ENCODE data around the gene PDS5B.
"Not testable (repeated sequence)": the region's sequence is repeated elsewhere in the genome, so short reads cannot be mapped to it uniquely, and the experiment has no call there.

PDS5B gene

DNA sequence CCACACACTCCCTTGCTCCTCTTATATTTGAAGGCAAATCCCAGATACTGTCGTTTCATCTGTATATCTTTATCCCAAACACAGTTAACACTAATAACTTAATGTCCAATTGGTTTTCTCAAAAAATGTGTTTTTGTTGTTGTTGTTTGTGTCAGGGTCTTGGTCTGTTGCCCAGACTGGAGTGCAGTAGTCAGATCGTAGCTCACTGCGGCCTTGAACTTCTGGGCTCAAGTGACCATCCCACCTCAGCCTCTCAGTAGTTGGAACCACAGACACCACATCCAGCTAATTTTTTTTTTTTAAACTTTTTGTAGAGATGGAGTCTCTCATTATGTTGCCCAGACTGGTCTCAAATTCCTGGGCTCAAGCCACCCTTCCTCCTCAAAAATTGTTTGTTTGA, 137.7 kb downstream of the PDS5B start:
- no peak for DNase-seq

DNA sequence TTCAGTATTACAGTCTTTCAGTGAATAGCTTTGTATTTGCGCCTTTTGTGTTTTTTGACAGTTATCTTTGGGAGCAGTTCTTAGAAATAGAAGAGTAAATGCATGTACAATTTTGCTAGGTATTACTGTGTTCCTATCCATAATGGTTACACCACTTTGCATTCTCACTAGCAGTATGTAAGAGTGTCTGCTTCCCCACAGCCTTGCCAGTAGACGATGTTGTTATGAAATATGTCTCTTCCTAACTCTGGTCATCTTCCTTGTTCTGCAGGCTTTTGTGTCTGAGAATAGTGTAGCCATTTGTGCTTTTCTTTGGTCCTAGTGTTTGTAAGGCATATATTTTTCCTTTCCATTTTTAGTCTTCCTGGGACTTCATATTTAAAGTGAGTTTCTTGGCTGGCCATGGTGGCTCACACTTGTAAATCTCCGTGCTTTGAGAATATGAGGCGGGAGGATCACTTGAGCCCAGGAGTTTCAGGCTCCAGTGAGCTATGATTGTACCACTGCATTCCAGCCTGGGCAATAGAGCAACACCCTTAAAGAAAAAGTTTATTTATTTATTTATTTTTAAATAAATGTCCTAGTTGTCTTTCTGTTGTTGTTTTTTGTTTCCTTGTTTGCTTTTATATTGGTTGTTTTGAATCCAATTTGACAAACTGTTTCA, 140.3 kb downstream of the PDS5B start:
- no peak for DNase-seq

DNA sequence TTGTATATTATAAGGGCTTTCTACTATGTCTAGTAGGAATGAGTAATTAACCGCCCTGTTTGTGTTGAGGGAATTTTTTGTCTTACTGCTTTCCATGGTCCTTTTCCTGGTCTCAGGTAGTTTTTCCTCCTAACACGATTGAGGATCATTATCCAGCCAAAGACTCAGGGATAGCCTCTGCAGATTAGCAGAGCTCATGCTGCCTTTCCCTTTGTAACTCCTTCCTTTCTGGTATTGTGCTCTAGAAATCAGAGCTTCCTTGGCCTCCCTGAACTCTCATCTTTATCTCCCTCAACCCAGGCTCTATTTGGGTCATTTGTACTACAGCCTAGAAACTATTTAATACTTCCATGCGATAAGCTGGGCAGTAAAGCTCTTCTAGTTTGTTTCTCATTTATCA, 142.1 kb downstream of the PDS5B start:
- DNase-seq, result no peak

- not testable (repeated sequence) for DNase-seq
Measured at GRCh38 chr13:32729097-32729496, 142.8 kb downstream of the PDS5B start.

DNA sequence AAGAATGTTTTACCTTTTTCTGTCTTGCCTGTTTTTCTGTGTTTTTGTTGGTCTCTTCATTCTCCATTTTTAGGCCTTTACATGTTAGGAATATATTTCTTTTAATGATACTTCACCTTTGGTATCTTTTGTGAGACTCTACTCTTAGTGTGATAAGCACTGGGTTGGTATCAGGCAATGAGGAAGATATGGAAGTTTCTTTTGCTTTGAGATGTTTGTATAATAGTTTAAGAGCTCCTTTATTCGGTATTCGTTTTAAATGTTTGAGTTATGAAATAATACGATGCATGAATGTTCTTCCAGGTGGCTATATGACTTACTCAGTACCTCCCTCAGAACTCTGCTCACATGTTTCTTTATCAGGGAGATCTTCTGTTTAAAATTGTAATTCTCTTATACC, 144.8 kb downstream of the PDS5B start:
- DNase-seq, result no peak

DNA sequence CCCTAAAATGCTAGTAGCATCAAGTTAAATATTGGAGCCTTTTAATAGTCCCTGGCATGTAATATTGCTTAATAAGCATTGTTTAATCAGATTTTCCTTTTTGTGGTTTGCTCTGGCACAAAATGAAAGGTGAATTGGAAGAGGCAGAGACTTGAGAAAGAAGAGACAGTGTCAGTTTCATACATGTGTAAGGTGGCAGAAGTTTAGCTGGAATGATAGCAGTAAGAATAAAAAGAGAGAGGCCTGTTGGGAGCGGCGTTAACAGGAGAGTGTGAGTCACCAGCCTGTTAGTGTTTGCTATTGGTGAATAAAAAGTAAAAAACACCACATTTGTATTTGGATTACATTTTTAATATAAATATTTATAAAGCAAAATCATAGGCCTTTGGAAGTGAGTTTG, 145.3 kb downstream of the PDS5B start:
- DNase-seq, result no peak

DNA sequence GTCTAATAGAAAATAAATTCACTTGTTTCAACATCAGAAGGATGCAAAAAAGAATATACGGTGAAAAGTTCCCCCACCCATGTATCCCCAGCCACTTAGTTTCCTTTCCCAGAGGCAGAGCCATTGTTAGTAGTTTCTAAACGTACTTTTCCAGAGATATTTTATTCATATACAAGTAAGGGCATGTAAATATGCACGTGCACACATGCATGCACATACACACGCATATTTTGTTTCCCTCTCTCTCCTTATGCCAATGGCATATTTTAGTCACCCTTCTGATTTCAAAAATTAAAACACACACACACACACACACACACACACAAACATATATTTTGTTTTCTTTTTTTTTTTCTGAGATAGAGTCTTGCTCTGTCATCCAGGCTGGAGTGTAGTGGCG, 147.4 kb downstream of the PDS5B start:
- DNase-seq, result no peak

DNA sequence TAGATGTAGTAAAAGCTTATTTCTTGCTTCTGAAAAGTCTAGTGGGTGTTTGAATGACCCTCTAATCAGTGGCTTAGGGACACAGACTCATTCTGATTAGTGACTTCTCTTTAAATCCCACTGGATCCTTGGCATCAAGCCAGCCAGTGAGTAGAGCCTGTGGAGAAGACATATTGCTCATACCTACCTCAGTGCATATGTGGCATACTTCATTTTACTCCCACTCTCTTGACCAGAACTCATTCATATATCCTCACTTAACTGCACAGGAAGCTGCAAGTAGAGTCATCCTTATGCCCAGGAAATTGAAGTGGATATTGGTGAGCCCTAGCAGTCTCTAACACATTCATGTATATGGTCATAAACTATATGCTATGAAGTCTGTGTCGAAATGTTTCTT, 148.3 kb downstream of the PDS5B start:
- DNase-seq, result no peak

DNA sequence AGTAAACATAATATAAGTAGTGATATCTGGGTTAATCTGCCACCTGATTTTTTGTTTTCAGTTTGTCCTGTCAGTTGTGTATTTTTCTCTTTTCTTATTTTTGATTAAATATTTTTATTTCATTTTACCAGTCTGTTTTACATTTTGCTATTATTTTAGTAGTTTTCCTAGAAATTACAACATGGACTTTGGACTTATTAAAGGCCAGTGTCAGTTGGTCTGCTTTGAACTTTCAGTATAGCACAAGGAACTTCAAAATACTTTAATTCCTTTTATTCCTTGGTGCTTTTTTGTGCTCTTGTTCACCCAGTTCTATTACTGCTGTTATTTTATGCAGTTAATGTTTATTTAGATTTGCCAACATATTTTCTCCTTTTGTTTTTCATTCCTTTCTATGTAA, 149.6 kb downstream of the PDS5B start:
- DNase-seq, result no peak

DNA sequence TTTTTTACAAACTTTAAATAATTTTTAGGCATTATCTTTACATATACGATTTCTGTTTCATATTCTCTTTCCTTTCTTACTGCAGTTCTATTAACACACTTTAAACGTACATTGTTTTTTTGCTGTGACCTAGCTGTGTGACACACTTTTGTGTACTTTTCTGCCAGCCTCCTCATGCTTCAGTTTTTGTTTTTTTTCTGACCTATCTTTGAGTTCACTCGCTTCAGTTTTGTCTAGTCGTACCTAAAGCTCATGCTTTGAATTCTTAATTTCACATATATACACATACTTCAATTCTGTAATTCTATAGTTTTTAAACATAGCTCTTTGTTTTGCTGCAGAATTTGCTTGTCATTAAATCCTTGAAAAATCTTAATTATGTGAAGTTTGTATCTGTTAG, 150.4 kb downstream of the PDS5B start:
- no peak for DNase-seq

DNA sequence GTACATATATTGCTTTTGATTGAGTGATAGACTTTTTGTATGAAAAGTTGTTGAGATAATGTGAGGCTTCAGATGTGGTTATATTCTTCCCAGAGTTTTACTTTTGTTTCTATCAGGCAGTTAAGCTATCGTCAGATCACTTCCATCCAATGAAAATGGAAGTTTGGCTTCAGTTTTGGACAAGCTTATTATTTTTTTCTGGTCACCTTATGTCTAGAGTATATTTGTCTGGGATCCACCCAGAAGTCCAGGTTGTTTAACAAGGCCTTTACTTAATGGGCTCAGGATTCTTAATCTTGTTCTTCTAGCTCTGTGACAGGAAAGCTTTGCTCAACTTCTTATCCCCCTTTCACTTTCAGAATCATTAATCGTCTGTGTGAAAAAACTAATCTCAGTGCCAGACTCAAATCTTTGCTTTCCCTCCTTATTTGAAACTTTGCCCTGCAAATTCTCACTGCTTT, 150.9 kb downstream of the PDS5B start:
- DNase-seq, result peak in 1 of 58 donors; percentile 3

DNA sequence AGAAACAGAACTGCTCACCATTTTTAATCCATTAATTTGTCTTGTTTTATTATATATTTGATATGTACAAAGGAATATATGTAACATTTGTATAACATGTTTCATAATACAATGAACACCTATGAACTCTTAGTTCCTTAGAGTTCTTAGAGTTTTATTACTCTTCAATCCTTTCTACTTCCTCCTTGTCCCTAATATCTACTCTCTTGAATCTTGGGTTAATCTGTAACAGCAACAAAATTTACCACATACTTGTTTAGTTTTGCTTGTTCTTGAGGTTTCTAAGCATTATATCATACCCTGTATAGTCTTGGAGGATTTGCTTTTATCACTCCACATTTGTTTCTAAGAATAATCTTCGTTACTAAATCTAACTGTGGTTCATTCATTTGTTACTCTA, 151.4 kb downstream of the PDS5B start:
- no peak for DNase-seq

DNA sequence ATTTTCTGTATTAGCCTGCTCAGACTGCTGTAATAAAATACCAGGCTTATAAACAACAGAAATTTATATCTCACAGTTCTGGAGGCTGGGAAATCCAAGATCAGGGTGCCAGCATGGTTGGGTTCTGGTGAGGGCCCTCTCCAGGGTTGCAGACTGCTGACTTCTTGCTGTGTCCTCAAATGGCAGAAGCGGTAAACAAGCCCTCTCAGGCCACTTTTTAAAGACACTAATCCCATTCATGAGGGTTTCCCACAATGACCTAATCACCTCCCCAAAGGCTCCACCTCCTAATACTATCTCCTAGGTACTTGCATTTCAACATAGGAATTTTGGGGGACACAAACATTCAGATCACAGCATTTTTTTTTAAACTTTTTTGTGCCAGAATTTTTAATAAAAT, 159.3 kb downstream of the PDS5B start:
- DNase-seq, result no peak

DNA sequence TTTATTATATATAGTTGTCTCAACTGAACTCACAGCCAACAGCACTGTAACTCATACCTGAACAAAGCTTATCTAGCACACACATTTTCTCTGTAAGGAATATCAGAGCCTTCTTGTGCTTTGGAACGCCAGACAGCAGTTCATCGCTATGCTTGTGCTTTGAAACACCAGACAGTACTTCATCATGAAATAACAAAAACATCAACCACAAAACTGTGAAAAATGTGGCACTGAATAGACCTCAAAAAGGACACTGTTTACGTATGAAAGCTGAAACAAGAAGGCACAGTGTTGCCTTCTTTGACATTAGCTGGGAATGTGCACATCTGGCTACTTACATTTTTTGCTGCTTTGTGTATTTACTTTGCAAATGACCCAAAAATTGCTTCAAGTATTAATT, 160.2 kb downstream of the PDS5B start:
- DNase-seq, result no peak

DNA sequence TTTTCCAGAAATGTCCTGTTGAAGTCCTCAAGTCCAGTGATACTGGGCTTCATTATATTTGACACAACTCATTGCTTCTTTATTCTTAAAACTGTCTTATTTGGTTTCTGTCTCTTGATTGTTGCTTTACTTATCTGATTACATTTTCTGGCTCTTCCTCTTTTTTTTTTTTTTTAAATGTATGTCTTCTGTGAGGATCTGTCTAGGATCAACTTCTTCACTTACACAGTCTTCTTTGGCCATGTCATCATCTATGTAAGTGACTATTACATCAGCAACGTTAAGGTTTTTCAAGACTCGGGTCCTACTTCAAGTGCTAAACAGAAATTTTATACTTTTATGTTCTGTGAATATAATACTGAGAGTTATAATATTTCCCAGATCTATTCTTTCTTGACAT, 162.1 kb downstream of the PDS5B start:
- no peak for DNase-seq

- DNase-seq, result no peak
Measured at GRCh38 chr13:32751340-32751739, 165.1 kb downstream of the PDS5B start.

- DNase-seq, result no peak
Measured at GRCh38 chr13:32752311-32752710, 166.1 kb downstream of the PDS5B start.

- DNase-seq, result no peak
Measured at GRCh38 chr13:32752997-32753606, 166.8 kb downstream of the PDS5B start.

DNA sequence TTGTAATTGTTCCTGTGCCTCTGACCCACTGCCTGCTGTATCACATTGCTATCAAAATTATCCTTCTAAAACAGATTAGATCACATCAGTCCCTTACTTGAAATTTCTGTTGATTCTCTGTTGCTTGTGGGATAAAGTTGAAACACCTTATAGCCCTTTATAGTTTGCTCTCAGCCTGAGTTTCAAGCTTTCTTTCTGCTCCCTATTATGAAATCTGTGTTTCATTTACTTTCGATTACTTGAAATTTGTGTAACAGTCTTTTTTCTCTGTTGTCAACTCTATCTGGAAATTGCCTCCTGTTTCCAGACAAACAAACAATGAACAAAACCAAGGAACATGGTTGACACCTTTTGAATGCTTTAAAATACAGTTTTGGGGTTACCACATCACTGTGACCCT, 167.9 kb downstream of the PDS5B start:
- no peak for DNase-seq

- DNase-seq, result no peak
Measured at GRCh38 chr13:32759152-32759551, 172.9 kb downstream of the PDS5B start.

DNA sequence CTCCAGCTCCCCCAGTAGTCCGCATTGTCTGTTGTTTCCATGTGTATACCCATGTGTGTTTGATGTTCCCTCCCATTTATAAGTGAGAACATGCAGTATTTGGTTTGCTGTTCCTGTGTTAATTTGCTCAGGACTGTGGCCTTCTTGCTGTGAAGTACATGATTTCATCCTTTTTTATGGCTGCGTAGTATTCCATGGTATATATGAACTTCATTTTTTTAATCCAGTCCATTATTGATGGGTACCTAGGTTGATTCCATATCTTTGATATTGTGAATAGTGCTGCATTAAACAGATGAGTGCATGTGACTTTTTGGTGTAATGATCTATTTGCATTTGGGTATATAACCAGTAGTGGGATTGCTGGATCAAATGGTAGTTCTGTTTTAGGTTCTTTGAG, 175.2 kb downstream of the PDS5B start:
- no peak for DNase-seq

GRCh38 chr13:32779119-32779518, 192.9 kb downstream of the PDS5B start:
- DNase-seq, result no peak

GRCh38 chr13:32781906-32782305, 195.7 kb downstream of the PDS5B start:
- no peak for DNase-seq

GRCh38 chr13:32783067-32783466, 196.8 kb downstream of the PDS5B start:
- DNase-seq, result peak in 2 of 58 donors; percentile 3 to 20
